Renal pelvis (tissue), 4 donors: ENCODE data around the gene KAT2B. TPM values are rescaled to one million over a fixed set of nuclear protein-coding genes. Genes with fewer than 3 reads are reported as not detected.
"Not testable (repeated sequence)": the region's sequence is repeated elsewhere in the genome, so short reads cannot be mapped to it uniquely, and the experiment has no call there.

Source experiments
- DNase-seq: peaks from one replicate; pipeline ENCODE4 v3.0.0-alpha.2; 2013
- polyA plus RNA-seq, 3 donors: library from polyadenylated mRNA; unstranded; fragments of 120-200 nt; gene quantifications; one replicate each; pipeline ENCODE4 v1.2.1, GENCODE V29; 2013; ENCODE audit not compliant: insufficient read length in 3 of 3

Gene KAT2B
- polyA plus RNA-seq, 3 donors, result 23.1 to 33.5 (median 23.6) TPM

DNA sequence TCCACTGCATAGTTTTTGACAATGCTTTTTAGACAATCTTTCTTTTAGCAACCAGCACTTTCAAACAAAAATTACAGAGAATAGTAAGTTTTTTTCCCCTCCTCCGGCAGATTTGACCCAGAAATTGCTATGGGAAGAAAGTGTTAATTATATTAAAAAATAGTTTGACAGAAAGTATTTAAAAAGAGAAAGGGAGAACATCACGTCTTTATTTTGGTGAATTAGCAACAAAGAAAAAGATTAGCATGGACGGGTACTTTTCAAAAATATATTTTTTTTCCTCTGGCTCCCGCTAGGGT lies 831 bp upstream of the KAT2B start:
- DNase-seq, result no peak

DNA sequence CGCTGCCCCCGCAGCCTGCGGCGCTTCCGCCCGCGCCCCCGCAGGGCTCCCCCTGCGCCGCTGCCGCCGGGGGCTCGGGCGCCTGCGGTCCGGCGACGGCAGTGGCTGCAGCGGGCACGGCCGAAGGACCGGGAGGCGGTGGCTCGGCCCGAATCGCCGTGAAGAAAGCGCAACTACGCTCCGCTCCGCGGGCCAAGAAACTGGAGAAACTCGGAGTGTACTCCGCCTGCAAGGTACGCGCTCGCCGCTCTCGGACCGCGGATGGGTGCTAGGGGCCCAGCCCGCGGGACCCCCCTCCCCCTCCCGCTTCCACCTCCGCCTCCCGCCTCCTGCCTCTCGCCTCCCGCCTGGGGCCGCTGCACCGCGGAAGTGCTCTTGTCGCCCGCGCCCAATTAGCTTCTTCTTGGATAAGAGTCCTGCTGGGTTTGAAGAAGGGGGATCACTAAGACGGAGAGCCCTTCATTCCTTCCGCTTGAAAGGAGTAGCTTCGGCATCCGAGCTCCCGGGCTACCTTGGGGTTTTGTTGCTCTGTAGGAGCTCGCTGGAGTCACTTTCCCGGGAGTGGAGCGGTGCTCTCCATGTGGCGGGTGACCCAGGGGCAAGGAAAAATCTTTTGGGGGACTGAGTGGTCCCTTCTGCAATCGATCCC lies 426 bp downstream of the KAT2B start:
- peak; percentile 58 for DNase-seq

DNA sequence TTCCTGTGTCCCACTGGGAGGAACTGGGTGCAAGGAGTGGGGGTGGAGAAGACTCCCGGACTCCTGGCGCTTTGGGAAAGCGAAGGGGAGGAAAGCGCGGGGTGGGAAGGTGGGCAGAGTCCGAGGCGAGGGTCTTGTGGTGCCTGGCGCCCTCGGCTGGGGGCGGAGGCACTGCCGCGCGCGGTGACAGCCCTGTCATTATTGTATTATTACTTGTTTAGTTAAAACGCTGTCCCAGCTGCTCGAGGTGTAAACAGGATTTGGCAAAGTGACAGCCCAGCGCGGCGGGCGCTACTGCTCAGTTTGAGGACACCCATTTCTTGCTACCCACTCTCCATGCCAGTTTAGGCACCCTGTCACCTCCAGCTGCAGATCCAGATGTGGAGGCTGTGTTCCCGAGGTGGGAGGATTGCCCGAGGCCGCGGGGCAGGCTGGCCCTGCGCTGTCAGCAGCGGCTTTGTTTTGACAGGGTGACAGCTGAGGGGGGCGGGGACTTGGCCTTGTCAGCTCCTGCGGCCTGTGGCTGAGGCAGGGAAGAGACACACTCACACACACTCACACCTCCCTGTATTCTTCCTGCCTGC lies 1.0 kb downstream of the KAT2B start:
- DNase-seq, result peak; percentile 71

DNA sequence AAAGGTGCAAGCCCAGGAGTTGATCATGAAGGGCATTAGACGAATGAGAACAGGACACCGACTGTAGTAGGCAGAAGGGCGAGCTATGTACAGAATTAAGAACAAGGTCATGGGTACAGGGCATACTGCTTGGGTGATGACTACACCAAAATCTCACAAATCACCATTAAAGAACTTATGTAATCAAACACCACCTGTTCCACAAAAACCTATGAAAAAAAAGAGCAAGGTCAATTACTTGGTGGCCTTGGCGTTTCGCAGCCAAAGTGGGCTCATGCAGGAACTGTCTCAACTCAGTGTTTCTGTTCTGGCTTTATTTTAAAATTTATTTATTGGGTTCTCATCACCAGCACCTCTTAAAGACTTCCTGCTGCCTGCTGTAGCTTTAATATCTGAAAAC lies 2.1 kb downstream of the KAT2B start:
- no peak for DNase-seq

DNA sequence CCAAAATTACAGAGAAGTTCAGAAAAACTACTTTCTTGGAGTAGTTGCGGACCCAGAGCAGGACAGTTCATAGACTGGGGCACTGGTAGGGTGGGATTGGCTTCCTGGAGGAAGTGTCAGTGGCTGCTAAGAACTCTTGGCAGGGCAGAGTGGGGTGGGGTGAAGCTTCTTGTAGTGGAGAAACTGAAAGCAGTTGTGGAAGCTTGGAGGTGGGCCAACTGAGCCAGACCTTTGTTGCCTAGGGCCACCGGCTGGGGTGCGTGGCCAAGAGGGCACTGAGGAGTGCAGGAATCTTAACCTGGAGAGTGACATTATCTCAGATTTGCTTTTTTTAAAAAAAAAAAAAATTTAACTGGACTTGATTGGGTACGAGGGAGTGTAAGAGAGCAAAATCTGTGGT lies 3.1 kb downstream of the KAT2B start:
- DNase-seq, result no peak

DNA sequence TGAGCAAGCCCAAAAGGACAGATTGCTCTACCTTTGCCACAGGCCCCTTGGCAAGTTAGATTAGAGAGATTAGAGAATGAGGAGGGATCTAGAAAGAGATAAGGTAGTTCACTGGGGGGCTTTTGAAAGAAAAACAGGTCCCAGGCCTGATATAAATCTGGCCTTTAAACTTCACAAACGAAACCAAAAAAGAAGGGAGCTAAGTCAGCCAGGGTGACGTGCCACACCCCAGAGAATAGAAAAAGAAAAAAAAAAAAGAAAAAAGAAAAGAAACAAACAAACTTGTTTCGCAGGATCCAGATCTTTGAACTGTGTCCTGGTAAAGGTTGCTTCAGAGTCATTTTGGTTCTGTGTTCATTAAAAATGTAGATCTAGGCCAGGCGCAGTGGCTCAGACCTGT lies 3.6 kb downstream of the KAT2B start:
- DNase-seq, result no peak

DNA sequence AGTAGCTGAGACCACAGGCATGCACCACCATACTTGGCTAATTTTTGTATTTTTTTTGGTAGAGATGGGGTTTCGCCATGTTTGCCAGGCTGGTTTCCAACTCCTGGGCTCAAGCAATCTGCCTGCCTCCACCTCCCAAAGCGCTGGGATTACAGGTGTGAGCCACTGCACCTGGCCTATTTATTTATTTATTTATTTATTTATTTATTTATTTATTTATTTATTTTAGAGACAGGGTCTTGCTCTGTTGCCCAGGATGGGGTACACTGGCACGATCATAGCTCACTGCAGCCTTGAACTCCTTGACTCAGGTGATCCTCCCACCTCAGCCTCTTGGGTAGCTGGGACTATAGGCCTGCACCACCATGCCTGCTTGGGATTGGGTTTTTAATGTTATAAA lies 4.9 kb downstream of the KAT2B start:
- DNase-seq, result not testable (repeated sequence)

DNA sequence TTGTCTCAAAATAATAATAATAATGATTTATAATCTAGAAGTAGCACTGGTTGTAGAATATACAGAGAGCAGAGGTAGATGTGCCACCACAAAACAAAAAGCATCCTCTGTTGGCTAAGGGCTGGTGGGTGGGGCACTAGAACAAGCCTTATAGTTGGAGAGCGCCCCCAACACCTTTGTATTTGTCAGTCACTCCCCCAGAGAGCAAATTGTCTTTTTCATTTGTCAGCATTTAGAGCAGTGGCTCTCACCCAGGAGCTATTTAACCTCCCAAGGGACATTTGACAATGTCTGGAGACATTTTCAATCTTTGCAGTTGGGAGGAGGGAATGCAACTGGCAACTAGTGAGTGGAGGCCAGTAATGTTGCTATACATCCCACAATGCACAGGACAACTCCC lies 6.3 kb downstream of the KAT2B start:
- no peak for DNase-seq

DNA sequence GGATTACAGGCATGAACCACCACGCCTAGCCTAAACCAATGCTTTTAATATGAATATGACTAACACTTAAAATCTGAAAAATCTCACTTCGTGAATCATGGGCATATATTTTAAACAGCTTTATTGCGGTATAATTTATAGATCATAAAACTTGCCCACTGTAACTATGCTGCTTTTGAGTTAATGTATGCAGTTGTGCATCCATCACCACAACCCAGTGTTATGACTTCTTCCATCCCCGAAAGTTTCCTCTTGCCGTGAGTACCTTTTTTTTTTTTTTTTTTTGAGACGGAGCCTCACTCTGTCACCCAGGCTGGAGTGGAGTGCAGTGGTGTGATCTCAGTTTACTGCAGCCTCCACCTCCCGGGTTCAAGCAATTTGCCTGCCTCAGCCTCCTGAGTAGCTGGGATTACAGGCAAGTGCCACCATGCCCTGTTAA lies 7.1 kb downstream of the KAT2B start:
- no peak for DNase-seq

DNA sequence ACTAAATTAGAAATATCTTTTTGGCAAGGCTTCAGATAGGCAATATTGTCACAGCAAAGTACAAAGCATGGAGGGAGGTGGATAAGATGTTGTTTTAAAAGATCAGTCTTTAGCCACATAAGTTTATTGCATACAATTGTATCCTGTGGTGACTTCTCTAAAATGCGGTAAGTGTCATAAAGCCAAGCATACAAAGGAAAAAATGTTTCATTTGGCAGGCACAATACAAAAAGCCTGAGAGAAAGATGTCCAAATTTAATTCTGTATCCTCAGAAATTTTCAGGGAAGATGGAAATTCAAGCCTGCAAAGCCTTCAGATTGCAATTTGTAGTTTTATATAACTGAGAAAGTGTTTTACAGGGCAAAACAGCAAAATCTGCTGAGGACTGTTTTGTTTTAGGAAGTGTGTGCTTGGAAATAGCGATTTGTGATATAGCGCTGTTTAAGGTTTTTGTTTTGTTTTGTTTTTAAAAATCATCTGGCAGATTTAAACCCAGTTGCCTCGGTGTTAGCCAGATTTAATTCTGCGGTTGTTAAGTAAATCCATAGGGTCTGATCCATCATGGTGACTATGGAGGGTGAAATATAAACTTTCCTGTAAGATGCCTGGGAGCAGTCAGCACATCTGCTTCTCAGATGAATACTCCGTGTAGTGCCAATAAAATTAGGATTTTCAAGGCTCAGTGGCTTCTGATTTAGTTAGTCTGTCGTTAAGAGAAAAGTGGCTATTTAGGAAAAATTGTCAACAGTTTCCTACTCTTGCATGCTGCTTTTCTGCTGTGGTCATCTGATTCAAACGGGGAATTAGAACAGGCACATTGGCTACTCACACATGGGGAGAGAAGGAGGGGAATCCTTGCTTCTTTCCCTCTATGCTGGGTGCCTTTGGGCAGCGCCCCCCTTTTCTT lies 8.0 kb downstream of the KAT2B start:
- DNase-seq, result no peak

DNA sequence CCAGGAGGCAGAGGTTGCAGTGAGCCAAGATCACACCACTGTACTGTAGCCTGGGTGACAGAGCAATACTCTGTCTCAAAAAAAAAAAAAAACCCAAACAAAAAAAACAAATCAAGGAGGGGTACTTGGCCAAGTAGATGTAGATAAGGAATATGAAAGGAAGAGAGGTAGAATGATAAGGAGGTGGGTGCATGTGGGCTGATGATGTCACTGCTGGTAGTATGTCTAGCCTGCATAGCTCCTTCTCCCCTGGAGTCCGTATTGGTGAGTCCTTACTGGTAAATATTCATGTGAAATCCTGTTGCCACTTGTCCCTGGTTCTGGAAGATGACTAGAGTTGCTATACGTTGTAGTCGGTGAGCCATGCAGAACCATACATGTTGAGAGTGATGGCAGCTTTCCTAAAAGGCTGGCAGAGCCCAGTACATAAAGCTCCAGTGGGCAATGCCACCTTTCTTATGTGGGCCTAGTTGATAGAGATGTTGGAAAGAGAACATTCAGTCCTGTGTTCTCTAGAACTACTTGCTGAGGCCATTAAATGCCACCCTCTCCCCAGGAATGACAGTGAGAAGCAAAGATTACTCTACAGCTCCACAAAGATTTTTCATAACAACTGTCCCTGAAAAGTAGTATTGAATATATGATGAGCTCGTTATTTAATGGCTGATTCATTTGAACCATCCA lies 11.0 kb downstream of the KAT2B start:
- DNase-seq, result no peak

DNA sequence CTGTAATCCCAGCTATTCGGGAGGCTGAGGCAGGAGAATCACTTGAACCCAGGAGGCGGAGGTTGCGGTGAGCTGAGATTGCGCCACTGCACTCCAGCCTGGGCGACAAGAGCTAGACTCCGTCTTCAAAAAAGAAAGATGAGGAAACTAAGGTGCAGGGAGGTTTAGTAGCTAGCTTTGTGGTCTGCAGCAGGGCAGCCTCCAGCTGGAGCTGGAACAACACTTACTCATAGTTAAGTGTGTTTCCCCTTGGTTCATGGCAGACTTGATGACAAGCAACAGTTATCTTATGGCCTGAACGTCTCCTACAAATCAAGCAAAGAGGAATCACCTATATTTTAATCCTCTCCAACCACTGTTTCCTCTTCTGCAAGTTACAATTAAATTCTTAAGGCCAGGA lies 12.6 kb downstream of the KAT2B start:
- no peak for DNase-seq

DNA sequence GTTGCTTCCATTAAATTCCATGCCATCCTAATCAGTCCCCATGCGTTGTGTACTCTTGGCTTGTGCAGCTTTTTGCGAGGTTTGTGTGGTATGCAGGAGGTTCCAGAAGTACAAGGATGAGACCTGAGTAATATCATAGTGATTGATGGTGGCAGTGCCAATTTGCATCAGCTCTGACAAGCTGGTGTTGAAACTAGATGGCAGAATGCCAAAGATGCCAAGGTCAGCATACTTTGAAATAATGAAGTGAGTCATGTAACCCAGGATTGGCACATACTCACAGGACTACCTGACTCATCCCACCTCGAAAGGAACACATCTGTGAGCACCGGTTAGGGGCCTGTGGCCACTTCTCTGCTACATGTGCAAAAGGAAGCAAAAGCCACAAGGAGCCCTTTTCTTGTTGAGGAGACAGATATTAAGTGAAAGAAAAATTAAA lies 14.3 kb downstream of the KAT2B start:
- DNase-seq, result no peak

DNA sequence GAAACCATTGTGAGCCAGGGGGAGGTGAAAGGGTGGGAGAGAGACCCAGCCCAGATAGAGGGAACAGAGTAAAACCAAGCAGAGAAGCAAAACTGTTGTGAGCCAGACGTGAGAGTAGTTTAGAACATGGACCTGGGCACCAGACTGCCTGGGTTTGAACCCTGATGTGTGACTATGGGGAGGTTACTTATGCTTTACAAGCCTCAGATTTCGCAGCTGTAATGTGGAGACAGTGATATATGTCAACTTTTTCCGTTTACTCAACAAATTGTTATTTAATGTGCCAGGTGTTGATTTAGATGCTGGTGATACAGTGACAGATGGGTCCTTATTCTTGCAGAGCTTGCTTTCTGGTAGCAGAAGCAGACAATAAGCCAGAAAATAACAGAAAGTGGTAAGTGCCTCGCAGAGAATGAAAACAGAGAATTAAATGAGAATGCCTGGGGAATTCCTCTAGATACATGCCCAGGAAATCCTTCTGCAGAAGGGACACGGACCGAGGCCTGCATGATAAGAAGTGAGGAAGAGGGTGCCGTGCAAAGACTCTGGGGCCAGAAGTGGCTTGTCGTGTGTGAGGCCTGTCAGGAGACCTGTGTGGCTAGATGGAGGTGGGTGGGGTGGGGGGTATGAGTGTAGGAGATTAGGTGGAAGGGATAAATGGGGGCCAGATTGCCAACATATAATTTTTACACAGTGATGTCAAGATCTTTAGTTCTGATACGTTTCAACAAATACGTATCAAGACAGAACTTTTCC lies 15.0 kb downstream of the KAT2B start:
- no peak for DNase-seq

DNA sequence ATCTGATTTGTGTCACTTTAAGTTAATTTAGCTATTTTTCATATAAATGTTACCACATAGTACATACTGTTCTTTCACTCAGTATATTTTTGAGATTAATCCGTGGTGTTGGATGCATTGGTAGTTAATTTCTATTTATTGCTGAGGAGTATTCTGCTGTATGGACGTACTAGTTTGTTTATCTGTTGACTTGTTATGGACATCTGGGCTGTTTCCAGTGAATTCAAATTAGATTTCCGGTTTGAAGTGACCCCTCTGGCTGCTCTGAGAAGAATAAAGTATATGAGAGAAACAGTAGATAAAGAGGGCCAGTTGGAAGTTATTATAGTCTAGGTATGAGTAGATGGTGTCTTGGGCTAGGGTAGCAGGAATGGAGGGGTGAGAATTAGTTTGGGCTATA lies 15.6 kb downstream of the KAT2B start:
- no peak for DNase-seq

DNA sequence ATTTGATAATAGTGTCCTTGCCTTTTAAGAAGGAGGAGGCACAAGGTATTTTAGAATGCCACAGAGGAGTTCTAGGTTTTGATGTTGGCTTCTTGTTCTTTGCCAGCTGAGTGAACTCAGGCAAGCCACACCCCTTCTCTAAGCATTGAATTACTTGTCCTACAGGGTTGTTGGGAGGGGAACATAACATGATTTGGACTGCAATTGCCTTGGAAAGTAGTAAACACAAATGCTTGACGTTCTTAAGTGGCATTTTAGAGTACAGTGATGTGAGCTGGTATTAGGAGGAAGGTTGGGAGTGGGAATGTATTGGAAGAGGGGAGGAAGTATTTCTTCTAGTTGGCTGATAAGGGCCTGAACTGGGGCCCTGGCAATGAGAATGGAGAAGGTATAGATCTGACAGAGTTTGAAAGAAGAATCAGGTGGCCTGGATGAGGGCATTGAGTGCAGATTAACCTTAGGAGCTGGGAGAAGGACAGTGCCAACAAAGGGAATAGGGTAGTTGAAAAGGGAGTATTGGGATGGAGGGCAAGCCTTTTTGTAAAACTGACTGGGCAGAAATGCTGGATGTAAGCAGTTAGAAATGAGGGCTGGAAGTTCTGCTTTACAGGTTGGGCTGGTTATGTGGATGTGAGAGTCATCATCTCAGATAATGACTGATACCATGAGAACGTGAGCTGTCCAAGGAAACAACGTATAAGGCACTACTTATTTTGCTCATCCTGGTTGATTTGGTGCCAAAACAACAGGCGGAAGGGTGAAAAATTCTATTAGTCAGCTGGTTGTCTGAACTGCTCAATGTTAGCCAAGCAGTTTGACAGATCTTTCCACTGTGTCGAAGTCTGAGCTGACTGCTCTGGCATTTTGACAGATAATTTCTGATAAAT lies 16.7 kb downstream of the KAT2B start:
- DNase-seq, result no peak

DNA sequence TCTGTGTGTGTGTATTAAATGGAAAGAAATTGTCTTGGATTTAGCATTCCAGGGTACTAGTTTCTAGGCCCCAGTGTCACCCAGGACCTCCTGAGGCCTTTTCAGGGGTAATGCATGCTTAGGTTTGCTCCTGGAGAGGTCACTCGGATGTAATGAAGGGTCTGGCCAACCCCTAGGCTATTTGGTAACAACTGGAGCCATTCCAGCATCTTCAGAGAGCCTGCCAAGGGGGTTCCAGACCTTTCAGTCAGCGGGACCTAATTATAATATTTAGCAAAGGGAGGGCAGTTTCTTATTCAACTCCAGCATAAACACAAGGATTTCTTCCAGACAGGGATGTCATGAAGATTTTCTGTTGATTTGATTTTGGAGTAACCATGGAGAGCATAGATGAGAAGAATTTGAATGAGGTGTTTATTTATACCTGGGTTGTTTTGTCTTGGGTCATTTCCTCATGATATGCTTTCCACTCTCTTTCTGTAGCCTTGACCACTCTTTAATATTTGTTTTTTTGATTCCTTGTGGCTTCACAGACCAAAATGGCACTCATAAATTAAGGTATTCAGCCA lies 17.4 kb downstream of the KAT2B start:
- no peak for DNase-seq

DNA sequence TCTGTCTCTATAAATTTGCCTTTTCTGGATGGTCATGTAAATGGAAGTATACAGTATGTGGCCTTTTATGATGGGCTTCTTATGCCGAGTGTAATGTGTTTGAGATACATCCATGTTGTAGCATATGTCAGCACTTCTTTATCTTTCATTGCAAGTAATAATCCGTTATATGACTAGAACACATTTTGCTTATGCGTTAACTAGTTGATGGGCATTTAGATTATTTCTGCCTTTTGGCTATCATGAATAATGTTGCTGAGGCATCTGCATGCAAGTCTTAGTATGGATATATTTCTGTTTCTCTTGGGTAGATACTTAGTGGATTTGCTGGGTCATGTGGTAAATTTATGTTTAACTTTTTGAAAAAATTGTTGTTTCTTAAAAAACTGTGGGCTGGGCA lies 19.7 kb downstream of the KAT2B start:
- DNase-seq, result no peak

DNA sequence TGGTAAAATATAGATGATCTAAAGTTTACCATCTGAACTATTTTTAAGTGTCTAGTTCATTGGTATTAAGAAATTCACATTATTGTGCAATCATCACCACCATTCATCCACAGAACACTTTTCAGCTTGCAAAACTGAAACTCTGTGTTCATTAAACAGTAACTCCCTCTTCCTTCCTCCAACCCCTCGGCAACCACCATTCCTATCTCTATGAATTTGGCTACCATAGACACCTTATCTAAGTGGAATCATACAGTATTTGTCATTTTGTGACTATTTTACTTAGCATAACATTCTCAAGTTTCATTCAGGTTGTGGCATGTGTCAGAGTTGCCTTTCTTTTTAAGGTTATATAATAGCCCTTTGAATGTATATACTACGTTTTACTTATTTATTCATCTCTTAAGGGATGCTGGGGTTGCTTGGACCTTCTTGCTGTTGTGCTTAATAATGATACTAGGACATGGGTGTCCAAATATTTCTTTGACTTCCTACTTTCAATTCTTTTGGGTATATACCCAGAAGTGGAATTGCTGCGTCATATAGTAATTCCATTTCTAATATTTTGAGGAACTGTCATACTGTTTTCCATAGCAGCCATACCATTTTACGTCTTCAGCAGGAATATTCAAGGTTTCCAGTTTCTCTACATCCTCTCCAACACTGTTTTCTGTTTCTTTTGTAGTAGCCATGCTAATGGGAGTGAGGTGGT lies 20.9 kb downstream of the KAT2B start:
- DNase-seq, result no peak

DNA sequence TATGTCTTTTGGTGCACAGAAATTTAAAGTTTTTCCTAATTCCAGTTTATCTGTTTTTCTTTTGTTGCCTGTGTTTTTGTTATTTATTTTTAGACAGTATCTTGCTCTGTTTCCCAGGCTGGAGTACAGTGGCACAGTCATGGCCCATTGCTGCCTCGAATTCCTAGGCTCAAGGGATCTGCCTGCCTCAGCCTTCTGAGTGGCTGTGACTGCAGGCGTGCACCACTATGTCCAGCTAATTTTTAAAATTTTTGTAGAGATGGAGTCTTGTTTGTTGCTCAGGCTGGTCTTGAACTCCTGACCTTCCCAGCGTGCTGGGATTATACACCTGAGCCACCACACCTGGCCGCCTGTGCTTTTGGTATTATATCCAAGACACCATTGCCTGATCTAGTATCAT lies 22.8 kb downstream of the KAT2B start:
- no peak for DNase-seq
